OCI-M2 (cell line): Measurements from ENCODE around the gene LENEP.
A peak's percentile ranks its signal among the peaks of the same experiment; 100 is the strongest.

Source experiments
- DNase-seq: peaks from one replicate; lab custom pipeline; 2025; ENCODE audit not compliant: unreplicated experiment; lab: John Stamatoyannopoulos, UW

Gene LENEP

DNA sequence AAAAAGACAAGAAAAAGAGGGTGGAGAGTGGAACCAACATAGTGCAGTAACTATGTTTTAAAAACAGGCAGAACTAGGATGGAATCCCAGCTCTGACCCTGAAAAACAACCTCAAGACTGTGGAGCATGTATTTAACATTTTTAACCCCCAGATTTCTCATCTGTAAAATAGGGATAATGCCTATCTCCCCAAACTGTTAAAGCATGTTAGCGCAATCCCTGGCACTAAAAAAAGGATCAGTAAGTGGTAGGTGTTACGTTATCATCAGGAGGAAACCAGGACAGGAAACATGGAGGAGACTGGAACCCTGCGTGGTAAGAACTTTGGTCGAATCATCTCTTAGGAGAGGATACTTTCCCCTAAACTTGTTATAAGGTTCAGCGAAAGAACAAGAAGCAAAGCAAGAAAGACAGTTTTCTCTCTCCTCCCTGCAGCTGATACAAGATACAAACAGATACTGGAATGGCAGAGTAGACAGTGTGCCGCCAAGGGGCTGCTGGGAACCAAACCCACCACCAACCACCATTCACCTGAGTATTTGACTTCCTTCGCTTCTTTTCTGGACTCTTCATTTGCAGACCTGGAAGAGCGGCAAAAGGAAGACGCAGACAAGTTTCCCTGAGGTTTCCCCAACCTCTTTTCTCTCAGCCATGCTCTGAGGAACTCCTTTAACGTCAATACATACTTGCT, 32.8 kb upstream of the LENEP start:
- no peak for DNase-seq

DNA sequence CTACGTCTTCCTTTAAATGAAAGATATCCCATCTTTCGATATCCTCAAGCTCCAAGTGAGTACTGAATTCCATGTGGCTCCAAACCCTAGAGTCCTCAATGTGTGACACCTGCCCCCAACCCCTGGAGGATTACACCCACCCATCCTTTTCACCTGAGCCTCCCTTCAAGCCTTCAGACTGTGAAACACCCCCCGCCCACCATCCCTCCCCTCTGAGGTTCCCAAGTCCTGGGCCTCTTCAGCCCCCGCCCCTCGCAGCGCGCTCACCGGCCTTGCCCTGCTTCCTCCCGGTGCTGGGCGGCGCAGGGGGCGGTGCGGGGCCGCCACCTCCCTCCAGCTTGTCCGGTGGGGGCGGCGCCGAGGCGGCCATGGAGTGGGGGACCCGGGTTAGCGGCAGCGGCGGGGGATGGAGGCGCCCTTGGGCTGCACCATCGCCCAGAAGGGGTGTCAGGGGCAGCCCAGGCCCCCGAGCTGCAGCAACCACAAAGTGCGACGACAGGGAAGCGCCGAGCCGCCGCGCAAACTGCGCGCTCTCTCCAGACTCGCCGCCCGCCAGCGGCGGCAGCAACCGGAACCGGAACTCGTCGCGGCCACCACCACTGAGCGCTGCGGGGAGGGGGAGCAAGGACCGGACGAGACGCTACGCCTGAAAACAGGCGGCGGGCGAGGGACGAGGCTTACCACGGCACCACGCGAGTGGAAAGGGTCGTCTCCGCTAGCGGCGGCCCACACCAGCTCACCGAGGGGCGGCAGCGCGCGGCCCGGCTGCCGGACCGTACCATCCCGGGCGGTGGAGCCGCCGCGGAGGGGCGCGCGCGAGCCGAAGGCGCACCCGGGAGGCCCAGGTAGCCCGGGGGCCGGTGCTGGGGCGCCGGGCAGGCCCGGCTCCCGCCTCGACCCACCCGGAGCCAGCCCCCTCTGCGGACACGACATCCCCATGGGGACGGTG, 31.9 kb upstream of the LENEP start, which contains the start of gene PYGO2:
TSS of gene PYGO2 (minus strand) at position 576 of the 949 bp plus-strand sequence. CDS start at position 370, 206 bp downstream.
- DNase-seq, result no peak

DNA sequence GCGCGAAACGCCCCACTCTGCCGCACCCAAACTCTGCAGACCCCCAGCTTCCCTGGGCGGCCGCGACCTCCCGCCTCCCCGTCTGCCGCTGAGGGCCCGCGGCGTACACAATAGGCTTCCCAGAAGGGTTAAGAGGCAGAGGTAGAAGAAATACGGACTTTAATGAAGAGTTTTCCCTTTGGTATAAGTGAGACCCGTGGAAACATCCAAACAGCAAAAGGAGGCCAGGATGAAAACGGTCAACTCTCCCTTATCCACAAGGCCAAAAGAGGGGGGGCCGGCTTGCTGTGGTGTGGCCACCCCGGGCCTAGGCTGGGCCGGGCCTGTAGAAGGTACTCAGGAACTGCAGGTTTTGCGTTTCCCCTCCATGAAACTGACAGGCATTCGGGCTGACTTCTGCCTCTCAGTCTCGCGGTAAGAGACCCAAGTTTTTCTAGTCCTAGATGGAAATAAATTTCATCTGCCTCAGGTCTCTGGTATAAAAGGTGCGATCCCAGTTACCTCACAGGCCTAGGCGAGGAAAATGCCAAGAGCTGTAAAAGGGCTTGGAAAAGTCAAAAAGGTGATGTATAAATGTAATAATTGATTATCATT, 31.1 kb upstream of the LENEP start:
- DNase-seq, result no peak

DNA sequence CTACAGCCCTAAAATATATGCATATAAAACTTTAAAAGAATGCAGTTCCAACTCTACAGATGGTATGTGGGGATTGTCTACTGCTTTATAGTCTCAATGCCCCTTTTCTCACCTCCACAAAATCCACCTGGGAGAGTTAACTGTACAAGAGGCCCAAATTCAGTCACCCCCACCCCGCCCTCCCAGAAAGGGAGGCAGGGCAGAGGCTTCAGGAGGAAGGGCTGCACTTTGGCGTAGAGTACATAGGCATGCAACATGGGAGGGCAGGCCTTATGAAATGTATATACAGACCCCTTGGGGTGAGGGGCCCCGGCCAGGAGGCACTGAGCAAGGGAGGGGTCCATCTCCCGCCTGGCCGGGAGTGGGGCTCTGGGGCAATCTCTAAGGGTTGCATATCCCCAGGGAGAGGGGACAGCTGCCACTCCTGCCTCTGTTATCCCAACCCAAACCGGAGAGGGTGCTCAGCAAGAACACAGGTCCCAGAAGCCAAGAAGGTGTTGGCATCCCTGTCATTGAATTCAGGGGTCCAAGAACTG, 30.5 kb upstream of the LENEP start:
- DNase-seq, result no peak

DNA sequence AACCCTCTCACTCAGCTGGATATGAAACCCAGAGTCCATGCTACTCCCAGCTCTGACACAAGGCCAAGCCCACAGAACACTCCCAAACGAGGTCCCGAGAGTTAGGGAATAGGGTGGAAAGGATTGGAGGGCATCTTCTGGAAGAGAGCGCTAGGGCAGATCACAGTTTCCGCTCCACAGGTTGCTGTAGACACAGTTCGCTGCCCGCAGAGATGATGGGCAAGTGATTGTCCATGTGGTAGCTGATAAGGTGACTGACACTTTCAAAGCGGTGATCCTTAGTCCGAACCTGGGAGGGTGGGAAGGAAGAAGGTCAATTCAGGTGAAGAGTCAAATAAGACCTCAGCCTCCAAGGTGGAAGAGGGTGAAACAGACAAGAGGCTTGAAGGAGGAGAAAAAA, 29.7 kb upstream of the LENEP start:
- no peak for DNase-seq

DNA sequence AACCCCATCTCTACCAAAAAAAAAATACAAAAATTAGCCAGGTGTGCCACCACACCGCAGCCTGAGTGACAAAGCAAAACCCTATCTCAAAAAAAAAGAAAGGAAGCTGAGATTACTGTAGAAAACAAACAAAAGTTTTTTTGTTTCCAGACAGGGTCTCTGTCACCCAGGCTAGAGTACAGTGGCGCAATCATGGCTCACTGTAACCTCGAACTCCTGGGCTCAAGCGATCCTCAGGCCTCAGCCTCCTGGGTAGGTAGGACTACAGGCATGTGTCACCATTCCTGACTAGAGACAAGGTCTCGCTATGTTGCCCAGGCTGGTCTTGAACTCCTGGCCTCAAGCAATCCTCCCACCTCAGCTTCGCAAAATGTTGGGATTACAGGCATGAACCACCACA, 29.0 kb upstream of the LENEP start:
- DNase-seq, result no peak

DNA sequence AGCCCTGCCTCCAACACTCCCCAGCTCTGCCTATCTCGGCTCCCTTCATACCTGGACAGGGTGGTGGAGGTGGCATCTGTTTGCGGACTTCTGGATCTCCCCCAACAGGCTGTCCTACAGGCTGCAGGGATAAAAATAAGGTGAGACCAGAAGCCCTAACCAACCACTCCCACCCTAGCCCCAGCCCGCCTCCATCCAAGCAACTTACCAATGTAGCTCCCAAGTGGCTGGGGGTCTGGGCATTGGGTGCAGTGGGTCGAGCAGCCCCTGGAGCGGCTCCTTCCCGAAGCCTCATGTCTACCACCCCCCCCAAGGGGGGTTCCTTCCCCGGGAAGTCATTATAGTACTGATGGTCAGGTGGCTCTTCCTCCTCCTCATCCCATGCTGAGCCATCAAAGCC, 27.3 kb upstream of the LENEP start:
- DNase-seq, result no peak

DNA sequence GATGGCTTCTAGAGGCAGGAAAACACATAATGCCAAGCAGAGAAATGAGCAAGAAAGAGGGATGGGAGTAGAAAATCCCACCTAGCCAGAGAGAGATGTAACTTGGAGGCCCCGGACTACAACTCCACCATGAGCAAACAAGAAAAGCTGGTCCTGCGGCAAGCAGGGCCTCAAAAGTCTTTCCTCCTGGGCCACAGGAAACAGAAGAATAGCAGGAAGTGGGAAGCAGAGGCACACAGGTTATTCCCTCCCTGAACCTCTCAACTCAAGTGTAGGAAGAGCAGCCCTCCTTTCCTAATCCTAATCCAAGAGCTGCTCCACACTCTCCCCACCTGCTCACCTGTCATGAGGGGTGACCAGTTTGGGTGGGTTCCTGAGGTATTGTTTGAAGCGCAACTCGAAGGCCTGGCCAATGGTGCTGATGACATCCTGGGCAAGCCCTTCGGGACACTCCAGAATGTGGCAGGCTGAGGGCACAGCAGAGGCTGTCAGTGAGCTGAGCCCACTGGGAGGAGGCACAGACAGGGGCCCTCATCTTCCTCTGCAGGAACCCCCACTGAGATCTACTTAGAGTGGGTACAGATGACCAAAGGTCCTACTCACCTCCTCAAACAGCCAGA, 25.9 kb upstream of the LENEP start:
- DNase-seq, result no peak

DNA sequence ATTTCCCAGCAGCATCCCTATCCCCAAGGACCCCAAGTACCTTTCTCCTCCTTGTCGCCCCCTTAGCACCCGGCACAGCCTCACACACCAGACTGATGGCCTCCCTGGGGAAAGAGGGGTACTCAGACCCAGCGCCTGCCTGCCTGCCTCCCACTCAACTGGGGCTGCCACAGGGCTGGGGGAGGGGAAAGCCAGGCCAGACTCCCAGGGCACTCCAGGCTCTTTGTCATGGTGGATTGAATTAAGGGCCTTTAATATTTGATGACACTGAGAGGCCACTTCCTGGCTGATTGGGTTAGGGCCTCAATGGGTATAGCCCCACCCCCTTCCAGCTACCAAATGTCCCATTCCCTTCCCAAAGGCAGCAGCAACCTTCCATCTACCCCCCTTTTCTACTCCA, 24.7 kb upstream of the LENEP start:
- DNase-seq, result no peak

DNA sequence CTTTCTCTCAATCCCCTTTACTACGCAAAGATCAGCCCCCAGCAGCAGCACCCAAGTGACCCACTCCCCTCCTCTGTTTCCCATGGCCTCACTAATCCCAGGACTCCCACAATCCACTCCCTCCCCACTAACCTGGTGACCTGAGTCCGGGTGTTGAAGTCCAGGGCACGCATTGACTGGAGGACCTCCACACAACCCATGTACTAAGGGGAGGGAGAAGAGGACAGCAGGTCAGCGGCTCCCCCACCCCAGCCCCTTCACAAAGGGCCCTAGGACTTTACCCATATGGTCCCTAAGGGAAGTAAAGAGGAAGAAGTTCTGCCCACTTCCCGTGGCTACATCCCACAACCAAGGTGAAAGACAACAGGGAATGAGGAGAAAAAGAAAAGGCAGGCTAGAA, 24.1 kb upstream of the LENEP start:
- no peak for DNase-seq

DNA sequence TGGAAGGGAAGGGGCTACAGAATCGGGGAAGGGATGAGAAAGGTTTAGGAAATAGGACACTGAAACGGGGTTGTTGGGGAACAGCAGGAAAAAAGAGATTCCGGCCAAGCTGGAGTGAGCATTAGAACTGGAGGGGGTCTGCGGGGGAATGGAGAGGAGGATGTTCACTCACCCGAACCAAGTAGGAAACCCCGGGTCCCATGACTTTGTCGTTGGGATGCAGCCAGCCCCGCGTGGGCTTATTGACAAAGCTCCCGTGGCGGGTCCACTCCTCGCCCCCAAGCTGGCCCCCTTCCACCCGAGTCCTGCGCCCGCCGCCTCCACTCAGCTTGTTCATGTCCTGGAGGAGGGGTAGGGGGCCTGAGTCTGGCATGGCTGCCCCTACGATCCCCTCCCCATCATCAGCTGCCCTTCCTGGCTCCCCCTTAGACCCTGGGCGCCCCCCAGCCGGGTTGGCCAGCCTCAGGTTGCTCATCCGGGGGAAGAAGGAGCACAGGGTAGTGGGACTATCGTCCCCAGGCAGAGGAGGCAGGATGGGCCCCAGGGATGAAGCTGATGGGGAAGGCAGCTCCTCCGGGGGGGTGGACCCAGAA, 23.4 kb upstream of the LENEP start:
- DNase-seq, result no peak

DNA sequence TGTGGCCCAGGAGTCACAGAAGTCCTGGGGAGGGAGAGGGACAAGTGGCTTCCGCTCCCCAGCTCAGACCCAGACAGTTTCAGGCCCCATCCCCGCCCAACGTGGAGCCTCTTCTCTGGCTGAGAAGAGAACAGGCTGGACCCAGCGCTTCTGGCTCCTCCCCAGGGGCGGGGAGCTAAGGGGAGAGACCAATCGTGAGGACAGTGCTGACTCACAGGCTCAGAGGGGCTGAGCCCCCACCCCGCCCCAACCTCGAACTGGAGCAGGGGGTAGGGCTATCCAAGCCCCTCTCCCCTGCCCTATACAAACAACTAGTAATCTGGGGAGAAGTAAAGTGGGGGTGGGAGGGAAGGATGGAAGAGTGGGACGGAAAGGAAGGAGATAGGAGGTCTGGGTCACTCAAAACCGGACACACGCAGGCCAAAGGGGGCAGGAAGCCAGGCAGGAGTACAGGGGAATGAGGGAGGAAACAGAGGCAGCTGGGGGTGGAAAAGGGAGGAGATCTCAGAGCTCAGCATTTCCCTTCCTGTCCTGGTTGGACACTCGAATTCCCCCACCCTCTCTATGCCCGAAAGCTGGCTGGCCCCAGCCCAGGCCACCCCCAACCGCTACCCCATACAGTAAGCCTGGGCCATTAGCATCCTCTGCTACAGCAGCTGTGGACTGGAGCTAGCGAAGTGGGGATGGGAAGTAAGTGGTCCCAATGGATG, 22.6 kb upstream of the LENEP start, which contains the start of gene SHC1:
TSS of gene SHC1 (minus strand) at position 117 of the 710 bp plus-strand sequence. CDS start 221 bp downstream, outside the sequence.
- peak; percentile 69 for DNase-seq

DNA sequence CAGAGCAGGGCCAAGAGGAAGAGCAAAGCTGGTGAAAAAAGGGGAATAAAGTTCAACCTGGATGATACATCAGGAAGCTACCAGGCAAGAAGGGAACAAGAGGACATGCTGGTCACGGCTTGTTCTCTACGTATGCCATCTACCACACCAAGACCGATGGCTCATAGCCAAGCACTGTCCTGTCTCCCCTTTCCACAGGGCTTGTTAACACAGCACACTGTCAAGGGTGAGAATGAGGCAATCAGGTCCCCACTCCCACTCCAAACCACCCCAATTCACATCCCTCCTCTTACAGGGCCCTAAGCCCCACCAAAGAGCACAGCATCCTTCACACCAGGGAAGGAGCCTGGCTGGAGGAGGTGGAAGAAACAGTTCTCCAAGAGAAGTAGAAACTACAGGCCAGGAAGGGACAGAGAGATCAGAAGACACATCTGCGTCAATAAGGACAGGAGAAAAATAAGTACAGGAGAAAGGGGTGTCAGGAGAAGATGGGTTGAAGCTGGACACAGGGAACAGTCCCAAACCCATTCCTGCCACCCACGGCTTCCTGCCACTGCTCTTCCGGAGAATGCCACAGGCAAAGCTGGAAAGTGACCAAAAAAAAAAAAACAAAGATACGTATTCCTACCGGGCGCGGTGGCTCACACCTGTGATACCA, 21.9 kb upstream of the LENEP start:
- DNase-seq, result no peak

DNA sequence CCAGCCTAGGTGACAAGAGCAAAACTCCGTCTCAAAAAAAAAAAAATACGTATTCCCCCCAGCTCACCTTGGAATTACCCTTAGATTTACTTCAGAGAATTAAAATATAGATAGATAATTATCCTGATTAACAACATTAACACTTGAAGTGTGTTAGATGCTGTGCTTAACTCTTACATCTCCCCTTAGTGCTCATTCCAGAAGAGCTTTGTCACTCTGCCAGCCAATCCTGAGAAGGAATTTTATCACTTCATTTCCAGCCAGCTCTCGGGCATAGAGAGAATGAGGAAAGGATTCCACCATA, 21.2 kb upstream of the LENEP start:
- no peak for DNase-seq

DNA sequence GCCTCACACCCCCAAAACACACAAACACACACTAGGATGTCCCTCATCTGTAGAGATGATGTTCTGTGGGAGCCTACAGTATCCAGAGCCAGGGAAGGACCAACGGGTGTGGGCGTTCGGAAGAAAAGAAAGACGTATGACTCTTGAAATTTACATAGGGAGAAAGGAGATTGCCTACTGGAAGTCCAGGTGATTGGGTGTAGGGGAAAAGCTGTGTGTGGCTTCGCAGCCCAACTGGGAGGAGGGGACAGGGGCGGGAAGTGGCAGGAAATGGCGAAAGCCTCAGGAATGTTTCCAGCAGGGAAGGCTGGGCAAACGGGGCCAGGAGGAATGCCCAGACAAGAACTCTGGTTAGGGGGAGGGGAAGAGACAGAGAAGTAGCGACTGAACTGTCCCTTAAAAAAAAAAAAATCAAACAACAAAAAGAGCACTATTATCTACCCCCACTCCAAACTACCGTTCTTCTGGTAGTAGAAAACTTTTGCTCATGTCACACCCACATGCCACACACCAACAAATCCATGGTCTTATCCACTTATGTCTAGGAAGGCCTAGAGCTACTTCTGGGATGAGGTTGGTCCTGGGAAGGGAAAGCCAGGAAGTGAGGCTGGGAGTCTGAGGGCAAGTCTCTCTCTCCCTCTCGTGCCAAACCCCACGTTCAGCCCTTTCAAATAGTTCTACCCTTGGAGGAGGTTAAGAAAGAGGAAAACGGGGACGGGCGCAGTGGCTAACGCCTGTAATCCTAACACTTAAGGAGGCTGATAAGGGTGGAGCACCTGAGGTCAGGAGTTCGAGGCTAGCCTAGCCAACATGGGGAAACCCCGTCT, 20.7 kb upstream of the LENEP start:
- no peak for DNase-seq

DNA sequence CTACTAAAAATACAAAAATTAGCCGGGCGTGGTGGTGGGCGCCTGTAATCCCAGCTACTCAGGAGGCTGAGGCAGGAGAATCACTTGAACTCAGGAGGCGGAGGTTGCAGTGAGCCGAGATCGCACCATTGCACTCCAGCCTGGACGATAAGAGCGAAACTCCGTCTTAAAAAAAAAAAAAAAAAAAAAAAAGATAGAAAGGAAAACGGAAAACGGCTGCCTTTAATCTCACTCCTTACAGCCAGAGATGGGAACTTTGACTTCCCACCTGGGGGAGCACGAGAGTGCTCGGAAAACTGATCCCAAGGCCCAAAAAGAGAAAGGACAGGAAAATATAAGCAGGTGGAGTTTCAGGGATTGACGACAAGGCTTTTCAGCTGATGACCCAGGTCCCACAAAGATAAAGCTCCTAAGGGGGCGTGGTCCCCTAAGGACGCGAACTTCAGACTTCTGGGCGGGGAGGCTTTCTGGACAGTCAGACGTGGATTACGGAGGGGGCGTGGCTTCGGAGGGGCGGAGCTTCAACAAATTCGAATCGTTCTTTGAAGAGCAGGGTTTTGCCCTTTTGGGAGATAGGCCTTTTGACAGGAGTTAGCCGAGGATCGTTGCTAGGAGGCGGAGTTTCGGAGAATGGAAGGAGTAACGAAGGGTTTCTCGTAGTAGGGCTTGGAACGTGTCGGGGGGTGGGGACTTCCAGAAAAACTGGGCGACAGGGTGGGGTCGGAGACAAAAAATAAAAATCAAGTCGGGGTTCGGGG, 19.9 kb upstream of the LENEP start:
- peak; percentile 79 for DNase-seq

DNA sequence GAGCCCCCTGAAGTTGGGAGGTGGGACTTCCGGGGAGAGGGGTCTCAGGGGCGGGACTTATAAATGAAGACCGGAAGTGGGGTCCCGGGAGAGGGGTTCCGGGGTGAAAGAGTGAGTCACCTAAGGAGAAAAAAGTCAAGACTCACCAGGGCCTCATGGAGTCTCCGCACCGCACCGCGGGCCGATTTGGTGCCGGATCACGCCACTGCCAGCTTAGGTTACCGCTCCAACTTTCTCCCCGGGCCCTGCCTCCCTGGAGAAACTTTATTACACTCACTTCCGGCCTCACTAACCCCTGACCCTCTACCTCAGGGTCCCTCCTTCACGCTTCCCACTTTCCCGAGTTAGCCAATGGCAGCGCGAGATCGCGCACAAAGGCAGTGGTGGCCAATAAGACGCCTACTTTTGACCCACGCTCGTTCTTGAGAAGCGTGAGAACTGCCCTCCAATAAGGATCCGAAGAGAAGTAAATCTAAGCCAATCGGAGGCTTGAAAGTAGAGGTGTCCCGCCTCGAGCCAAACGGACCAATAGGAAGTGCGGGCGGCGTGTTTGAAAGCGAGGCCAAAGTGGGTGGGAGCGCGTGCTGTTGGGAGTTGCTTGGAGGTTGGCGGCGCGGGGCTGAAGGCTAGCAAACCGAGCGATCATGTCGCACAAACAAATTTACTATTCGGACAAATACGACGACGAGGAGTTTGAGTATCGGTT, 19.1 kb upstream of the LENEP start, which contains the start of gene CKS1B:
TSS of gene CKS1B (plus strand) at position 580 of the 706 bp plus-strand sequence. CDS start at position 645, 65 bp downstream.
- peak; percentile 91 for DNase-seq
